GM18867 (cell line): ENCODE results near the gene LRRC49.
"Not testable (repeated sequence)": the region's sequence is repeated elsewhere in the genome, so short reads cannot be mapped to it uniquely, and the experiment has no call there.

Experiments used
- ATAC-seq: cut with Tn5 transposase; IDR thresholded peaks from one replicate; pipeline ENCODE4 v1.9.1; 2021; ENCODE audit warnings: mild to moderate bottlenecking, moderate library complexity; ENCODE audit not compliant: unreplicated experiment

LRRC49 gene

DNA sequence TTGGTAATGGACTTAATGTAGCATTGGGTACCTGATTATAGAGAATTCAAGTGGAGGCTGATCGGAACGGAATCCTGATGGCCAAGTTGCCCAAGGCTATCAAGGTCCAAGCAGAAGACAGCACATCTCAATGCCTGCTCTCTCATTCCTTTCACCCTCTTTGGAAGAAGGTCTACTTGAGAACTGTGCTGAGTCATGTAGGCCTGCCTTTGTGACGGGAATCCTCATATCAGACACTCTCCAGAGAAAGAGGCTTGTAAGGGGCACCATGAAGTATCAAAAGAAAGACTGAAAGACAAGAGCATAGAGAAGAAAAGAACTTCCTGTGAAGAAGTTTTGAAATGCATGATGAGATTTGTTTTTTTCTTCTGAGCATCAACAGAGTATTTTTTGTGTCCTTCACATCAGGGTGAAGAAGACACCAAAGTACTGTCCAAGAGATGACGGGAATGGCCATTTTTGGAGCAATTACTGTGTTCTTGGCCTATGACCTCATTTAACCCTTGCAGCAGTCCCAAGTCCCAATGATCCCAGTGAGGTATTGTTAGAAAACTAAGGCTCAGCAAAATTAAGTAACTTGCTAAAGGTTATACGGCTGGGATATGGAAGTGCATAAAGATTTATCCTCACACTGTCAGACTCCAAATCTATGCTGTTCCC, 25.5 kb upstream of the LRRC49 start:
- no peak for ATAC-seq

- ATAC-seq: no peak
These were observed 24.6 kb upstream of the LRRC49 start for GRCh38 chr15:70867911-70868467.

DNA sequence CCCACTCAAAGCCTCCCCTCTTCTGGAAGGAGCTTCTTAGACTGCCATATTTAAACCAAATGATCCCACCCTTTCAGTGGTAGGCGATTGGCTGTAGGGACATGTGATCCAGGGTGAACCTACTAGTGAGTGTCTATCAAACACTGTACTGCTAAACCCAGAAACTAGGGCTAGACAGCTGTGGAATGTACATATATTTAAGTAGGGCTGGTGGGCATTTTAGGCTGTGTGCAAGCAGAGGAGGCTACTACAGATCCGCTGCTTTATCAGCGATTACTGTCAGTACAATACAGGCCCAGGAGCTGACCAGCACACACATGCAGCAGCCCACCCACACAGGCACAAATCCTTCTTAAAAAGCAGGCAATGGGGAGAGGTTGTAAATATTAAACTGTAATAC, 23.3 kb upstream of the LRRC49 start:
- no peak for ATAC-seq

DNA sequence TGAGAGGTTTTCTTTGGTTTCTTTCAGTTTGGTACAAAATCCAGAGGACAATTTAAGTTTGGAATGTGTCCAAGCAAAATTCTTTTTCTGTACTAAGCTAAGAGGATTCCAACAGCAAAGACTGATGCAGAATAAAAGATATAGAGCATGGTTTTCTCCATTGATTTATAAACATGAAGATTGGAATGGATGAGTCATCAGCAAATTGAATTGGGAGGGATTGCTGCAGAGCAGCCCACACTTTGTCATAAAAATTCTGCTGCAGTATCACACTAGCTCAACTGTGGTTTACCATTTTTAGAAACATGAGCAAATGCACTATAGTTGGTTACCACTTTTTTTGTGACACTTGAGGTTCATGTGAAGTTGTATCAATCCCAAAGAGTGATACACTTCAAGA, 22.6 kb upstream of the LRRC49 start:
- no peak for ATAC-seq

DNA sequence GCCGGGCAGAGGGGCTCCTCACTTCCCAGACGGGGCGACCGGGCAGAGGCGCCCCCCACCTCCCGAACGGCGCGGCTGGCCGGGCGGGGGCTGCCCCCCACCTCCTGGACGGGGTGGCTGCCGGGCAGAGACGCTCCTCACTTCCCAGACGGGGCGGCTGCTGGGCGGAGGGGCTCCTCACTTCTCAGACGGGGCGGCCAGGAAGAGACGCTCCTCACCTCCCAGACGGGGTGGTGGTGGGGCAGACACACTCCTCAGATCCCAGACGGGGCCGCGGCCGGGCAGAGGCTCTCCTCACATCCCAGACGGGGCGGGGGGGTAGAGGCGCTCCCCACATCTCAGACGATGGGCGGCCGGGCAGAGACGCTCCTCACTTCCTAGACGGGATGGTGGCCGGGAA, 21.1 kb upstream of the LRRC49 start:
- not testable (repeated sequence) for ATAC-seq

DNA sequence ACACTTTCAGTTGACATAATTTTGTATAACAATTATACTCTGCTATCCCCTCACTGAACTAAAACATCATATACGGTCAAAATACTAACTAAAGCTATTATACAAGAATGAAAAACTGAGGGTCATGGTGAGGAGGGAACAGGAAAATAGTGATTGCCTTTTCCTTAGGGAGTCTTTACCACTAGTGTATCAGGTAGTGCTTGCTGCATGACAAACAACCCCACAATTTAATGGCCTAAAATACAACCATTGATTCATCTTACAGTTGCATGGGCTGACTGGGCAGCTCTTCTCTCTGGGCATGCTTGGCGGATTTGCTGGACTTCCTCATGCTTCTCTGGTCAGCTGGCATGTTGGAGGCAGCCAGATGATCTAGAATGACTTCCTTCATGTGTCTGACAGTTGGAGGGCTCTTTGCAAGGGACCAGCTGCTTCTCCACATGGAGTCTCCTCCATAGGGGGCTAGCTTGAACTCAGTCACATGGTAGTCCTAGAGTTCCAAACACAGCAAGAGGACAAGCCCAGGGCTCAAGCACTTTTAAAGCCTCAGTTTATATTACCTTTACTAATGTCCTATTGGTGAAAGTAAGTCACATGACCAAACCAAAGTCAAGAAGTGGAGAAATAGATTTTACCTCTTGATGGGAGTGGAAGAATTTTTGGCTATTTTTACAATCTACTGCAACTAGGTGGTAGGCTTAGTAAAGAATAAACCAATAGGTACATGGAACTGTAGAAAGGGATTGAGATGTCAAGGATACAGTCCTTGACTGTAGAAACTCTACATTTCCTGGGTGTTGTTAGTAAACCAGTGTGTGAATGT, 19.2 kb upstream of the LRRC49 start:
- ATAC-seq: no peak

DNA sequence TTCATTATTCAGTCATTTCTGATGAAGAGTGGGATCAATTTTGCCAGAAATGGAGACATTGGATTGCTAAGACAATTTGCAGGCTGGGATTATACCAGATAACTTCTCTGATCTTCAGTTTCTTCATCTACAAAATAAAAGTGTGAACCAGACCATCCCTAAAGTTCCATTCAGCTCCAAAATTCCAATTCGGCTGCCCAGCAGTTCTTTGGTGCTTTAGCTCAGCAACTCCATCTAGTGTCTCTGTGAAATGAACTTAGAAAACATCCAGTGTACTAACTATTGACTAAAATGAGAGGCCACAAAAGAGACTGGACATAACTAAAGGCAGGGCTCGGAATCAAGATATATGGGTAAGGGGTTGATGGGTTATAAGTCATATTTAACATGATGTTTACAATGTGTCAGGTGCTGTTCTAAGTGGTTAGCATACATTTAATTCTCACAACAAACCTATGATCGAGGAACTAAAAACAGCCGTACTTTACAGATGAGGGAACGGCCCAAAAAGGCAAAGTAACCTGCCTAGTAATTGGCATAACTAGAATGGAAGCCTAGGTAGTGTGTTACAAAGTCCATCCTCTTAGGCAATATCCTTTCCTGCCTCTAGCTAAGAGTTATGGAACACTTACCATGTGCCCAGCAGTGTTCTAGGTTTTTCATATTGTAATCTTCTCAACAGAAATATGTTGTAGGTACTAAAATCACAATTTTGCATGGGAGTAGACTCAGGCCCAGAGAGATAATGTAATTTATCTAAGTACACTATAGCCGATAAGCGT, 17.4 kb upstream of the LRRC49 start:
- ATAC-seq: no peak

GRCh38 chr15:70876011-70876410, 16.6 kb upstream of the LRRC49 start:
- ATAC-seq: peak; percentile 42

- no peak for ATAC-seq
These were observed 15.9 kb upstream of the LRRC49 start for GRCh38 chr15:70876683-70877082.

GRCh38 chr15:70879401-70879800, 13.2 kb upstream of the LRRC49 start:
- no peak for ATAC-seq

DNA sequence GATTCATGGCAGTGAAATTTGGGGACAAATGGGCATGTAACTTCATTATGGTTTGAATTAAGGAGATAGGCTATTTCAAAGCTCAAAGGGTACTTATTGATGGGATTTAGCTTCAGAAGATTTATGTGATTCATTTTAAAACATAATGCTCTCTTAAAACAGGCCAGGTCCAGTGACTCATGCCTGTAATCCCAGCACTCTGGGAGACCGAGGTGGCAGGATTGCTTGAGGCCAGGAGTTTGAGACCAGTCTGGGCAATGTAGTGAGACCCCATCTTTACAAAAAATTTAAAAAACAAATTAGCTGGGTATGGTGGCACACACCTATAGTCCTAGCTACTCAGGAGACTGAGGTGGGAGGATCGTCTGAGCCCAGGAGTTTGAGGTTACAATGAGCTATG, 11.8 kb upstream of the LRRC49 start:
- ATAC-seq: no peak

DNA sequence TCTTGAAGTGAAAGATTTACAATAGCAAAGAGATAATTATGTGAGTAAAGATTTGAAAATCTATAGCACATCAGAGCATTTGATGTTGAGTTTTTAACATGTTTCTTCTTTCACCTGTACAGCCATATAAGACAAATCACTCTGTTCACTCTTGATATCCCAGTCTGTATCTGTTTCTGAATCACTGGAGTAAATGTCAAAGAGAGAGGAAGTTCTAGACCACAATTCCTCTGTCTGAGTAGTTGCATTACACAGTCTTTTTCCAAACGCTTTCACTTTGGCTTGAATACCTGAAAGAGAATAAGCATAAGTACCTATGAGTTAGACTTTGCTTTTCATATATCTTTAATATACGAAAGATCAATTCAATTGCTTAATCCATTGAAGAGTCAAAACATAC, 10.3 kb upstream of the LRRC49 start:
- no peak for ATAC-seq

- peak; percentile 22 for ATAC-seq
These were observed 410 bp downstream of the LRRC49 start for GRCh38 chr15:70892912-70893560.

DNA sequence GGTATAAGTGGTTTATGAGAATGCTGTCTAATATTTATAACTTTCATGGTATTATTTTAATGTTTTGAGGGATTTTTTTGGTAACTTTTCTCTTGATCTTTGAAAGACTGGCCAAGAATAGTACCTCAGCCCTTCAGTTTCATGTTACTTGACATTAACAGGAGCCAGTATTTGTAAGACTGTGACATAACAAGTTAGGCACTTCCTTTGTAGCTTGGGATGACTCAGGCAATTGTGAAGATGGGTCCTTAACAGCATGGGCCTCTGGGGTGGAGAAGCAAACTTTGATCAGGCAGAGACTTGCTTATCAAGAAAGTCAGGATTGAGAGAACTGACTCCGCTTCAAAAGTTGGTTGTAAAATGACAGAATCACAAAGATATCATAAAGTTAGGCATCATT, 9.5 kb downstream of the LRRC49 start:
- ATAC-seq: no peak

- ATAC-seq: no peak
These were observed 14.2 kb downstream of the LRRC49 start for GRCh38 chr15:70906842-70907241.

DNA sequence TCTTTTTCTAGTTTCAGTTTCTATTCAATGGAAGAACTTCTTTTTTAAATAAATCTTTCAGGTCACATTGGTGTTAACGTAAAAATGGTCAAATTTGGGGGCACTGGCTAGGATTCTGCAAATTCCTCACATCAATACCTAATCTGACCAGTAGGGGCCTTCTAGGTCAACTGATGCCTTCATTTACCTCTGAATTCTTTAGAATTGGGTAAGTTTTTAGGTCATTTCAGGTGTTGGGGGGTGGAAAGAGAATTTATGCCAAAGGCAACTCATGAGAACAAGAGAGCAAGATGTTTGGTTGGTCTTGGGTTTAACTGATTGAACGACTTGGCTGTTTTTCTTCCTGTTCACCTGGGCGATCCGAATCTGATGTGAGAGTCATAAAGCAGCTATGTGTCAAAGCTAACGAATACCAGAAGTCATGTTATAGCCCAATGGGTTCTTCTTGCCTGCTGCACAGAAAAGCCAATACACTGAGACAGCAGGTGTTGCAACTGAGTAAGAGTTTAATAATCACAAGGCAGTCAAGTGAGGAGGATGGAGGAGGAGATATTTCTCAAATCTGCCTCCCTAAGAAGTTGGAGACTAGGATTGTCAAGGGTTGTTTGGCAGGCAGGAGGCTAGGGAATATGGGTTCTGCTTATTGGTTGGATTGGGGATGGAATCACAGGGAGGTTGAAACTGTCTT, 15.3 kb downstream of the LRRC49 start:
- ATAC-seq: no peak

GRCh38 chr15:70910958-70911357, 18.3 kb downstream of the LRRC49 start:
- no peak for ATAC-seq

- no peak for ATAC-seq
These were observed 19.6 kb downstream of the LRRC49 start for GRCh38 chr15:70912187-70912586.

GRCh38 chr15:70916531-70916930, 23.9 kb downstream of the LRRC49 start:
- ATAC-seq: no peak

- ATAC-seq: no peak
These were observed 25.3 kb downstream of the LRRC49 start for GRCh38 chr15:70917955-70918354.
